Vagina (tissue), 2 donors: ENCODE results near the gene ASAP2.

ENCODE experiments used
- POLR2A ChIP-seq, 2 donors: fragments of 450-650 bp; IDR thresholded peaks; one replicate each; pipeline ENCODE4 v1.6.1; 2017; ENCODE audit warnings: antibody characterized with exemption in 2 of 2, mild to moderate bottlenecking in 2 of 2, moderate library complexity in 2 of 2
- POLR2AphosphoS5 ChIP-seq, 2 donors: sonication (generic); formaldehyde crosslinking; IDR thresholded peaks; one replicate each; pipeline ENCODE4 v1.9.0; 2017; ENCODE audit warnings: antibody characterized with exemption in 2 of 2, mild to moderate bottlenecking in 2 of 2, low read depth in 1 of 2; ENCODE audit not compliant: insufficient read depth in 1 of 2
- TF ChIP-seq, protein P1 (sequence below), 3 experiments: fragments of 450-650 bp in 2 of 3; fragments of 200-600 bp in 1 of 3; sonication (generic) in 1 of 3; IDR thresholded peaks; one replicate each; pipeline ENCODE4 v1.5.1; 2017 to 2019; ENCODE audit warnings: antibody characterized with exemption in 3 of 3, mild to moderate bottlenecking in 2 of 3, moderate library complexity in 2 of 3

DNA sequence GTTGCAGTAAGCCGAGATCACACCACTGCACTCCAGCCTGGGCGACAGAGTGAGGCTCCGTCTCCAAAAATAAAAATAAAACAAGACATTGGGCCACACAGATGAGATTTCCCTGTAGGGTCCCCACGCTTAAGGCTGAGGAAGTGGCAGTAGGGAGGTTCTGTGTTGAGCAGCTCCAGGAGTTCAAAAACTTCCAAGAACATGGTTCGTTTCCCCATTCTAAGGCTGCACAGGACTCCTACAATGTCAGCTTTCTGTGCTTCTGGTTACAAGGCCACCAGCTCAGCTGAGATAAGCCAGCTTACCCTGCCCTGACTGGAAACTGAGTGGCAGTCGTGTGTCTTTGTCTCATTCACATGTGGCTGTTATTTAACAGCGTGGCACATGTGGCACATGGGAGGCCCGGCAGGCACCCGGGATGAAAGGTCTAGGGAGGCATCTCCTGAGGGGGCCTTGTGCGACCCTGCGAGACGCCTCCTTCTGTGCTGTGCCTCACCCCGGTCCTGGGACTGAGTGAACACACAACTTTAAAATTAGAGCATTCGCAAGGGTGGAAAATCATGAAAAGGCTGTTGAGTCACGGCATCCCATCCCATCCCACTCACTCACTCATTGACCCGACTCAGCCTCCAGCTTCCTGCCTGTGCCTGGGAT, 209.0 kb downstream of the ASAP2 start:
- TF ChIP-seq, protein P1, sequence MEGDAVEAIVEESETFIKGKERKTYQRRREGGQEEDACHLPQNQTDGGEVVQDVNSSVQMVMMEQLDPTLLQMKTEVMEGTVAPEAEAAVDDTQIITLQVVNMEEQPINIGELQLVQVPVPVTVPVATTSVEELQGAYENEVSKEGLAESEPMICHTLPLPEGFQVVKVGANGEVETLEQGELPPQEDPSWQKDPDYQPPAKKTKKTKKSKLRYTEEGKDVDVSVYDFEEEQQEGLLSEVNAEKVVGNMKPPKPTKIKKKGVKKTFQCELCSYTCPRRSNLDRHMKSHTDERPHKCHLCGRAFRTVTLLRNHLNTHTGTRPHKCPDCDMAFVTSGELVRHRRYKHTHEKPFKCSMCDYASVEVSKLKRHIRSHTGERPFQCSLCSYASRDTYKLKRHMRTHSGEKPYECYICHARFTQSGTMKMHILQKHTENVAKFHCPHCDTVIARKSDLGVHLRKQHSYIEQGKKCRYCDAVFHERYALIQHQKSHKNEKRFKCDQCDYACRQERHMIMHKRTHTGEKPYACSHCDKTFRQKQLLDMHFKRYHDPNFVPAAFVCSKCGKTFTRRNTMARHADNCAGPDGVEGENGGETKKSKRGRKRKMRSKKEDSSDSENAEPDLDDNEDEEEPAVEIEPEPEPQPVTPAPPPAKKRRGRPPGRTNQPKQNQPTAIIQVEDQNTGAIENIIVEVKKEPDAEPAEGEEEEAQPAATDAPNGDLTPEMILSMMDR (IDR thresholded peaks at IDR 0.05): no peak
- no peak for TF ChIP-seq POLR2A (IDR thresholded peaks at IDR 0.05)
- TF ChIP-seq POLR2AphosphoS5 (IDR thresholded peaks at IDR 0.05; ENCODE audit: insufficient read depth in 1 of 2, low read depth in 1 of 2): no peak
